Ishikawa (cell line): ENCODE measurements around the gene SHISAL1.

Experiments
- CEBPB ChIP-seq: IDR thresholded peaks from 2 replicates; pipeline ENCODE4 v1.6.1; 2012
- EGR1 ChIP-seq: IDR thresholded peaks from 2 replicates; pipeline ENCODE4 v1.6.1; 2012
- EP300 ChIP-seq: IDR thresholded peaks from 2 replicates; pipeline ENCODE4 v1.6.1; 2012; ENCODE audit warnings: borderline replicate concordance
- FOXM1 ChIP-seq: IDR thresholded peaks from 2 replicates; pipeline ENCODE4 v1.6.1; 2012; ENCODE audit warnings: low read depth, borderline replicate concordance
- NFIC ChIP-seq: IDR thresholded peaks from 2 replicates; pipeline ENCODE4 v1.6.1; 2012
- RAD21 ChIP-seq: IDR thresholded peaks from 2 replicates; pipeline ENCODE4 v1.6.1; 2012; ENCODE audit warnings: low read depth
- TAF1 ChIP-seq: IDR thresholded peaks from 2 replicates; pipeline ENCODE4 v1.6.1; 2012; ENCODE audit warnings: low read depth, mild to moderate bottlenecking
- TCF12 ChIP-seq: IDR thresholded peaks from 2 replicates; pipeline ENCODE4 v1.6.1; 2012; ENCODE audit warnings: low read depth
- YY1 ChIP-seq: IDR thresholded peaks from 2 replicates; pipeline ENCODE4 v1.6.1; 2012; ENCODE audit warnings: low read depth
- ZBTB7A ChIP-seq: IDR thresholded peaks from 2 replicates; pipeline ENCODE4 v1.6.1; 2012; ENCODE audit warnings: low read depth
- TF ChIP-seq, protein P1 (sequence below): IDR thresholded peaks from 2 replicates; pipeline ENCODE4 v1.6.1; 2012
- TF ChIP-seq, protein P2 (sequence below): IDR thresholded peaks from 2 replicates; pipeline ENCODE4 v1.6.1; 2012
- TF ChIP-seq, protein P3 (sequence below): IDR thresholded peaks from 2 replicates; pipeline ENCODE4 v1.6.1; 2012; ENCODE audit warnings: low read depth, mild to moderate bottlenecking

DNA sequence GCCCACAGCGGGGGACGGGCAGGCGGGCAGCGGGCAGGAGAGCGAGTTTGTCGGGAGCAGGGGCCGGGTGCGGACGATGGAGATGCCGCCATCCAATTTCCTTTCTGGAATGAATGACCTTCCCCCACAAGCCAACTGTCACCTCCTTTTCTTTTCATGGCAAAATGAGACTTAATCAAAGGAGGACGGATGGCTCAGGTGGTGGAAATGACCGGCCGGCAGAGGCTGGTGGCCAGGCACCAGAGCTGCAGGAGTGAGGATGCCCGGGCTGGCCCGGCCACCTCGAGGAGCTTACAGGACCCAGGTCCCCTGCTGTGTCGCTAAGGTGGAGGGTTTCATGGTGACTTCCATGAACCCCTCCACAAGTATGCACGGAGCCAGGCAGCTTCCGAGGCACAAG, 11.7 kb downstream of the SHISAL1 start:
- no peak for TF ChIP-seq RAD21
- TF ChIP-seq FOXM1: no peak
- TF ChIP-seq, protein P1, sequence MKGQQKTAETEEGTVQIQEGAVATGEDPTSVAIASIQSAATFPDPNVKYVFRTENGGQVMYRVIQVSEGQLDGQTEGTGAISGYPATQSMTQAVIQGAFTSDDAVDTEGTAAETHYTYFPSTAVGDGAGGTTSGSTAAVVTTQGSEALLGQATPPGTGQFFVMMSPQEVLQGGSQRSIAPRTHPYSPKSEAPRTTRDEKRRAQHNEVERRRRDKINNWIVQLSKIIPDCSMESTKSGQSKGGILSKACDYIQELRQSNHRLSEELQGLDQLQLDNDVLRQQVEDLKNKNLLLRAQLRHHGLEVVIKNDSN: no peak
- TF ChIP-seq TAF1: no peak
- TF ChIP-seq YY1: no peak
- TF ChIP-seq, protein P2, sequence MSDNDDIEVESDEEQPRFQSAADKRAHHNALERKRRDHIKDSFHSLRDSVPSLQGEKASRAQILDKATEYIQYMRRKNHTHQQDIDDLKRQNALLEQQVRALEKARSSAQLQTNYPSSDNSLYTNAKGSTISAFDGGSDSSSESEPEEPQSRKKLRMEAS: no peak
- no peak for TF ChIP-seq EP300
- TF ChIP-seq EGR1: no peak
- no peak for TF ChIP-seq ZBTB7A
- TF ChIP-seq, protein P3, sequence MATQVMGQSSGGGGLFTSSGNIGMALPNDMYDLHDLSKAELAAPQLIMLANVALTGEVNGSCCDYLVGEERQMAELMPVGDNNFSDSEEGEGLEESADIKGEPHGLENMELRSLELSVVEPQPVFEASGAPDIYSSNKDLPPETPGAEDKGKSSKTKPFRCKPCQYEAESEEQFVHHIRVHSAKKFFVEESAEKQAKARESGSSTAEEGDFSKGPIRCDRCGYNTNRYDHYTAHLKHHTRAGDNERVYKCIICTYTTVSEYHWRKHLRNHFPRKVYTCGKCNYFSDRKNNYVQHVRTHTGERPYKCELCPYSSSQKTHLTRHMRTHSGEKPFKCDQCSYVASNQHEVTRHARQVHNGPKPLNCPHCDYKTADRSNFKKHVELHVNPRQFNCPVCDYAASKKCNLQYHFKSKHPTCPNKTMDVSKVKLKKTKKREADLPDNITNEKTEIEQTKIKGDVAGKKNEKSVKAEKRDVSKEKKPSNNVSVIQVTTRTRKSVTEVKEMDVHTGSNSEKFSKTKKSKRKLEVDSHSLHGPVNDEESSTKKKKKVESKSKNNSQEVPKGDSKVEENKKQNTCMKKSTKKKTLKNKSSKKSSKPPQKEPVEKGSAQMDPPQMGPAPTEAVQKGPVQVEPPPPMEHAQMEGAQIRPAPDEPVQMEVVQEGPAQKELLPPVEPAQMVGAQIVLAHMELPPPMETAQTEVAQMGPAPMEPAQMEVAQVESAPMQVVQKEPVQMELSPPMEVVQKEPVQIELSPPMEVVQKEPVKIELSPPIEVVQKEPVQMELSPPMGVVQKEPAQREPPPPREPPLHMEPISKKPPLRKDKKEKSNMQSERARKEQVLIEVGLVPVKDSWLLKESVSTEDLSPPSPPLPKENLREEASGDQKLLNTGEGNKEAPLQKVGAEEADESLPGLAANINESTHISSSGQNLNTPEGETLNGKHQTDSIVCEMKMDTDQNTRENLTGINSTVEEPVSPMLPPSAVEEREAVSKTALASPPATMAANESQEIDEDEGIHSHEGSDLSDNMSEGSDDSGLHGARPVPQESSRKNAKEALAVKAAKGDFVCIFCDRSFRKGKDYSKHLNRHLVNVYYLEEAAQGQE: no peak
- no peak for TF ChIP-seq CEBPB
- TF ChIP-seq TCF12: no peak
- TF ChIP-seq NFIC: no peak
